GM19025 (cell line): ENCODE measurements around the gene SLC22A7.

Source experiments
- ATAC-seq: cut with Tn5 transposase; IDR thresholded peaks from one replicate; pipeline ENCODE4 v1.9.1; 2021; ENCODE audit warnings: mild to moderate bottlenecking, low read depth, moderate library complexity; ENCODE audit not compliant: unreplicated experiment

SLC22A7 gene, protein sequence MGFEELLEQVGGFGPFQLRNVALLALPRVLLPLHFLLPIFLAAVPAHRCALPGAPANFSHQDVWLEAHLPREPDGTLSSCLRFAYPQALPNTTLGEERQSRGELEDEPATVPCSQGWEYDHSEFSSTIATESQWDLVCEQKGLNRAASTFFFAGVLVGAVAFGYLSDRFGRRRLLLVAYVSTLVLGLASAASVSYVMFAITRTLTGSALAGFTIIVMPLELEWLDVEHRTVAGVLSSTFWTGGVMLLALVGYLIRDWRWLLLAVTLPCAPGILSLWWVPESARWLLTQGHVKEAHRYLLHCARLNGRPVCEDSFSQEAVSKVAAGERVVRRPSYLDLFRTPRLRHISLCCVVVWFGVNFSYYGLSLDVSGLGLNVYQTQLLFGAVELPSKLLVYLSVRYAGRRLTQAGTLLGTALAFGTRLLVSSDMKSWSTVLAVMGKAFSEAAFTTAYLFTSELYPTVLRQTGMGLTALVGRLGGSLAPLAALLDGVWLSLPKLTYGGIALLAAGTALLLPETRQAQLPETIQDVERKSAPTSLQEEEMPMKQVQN

DNA sequence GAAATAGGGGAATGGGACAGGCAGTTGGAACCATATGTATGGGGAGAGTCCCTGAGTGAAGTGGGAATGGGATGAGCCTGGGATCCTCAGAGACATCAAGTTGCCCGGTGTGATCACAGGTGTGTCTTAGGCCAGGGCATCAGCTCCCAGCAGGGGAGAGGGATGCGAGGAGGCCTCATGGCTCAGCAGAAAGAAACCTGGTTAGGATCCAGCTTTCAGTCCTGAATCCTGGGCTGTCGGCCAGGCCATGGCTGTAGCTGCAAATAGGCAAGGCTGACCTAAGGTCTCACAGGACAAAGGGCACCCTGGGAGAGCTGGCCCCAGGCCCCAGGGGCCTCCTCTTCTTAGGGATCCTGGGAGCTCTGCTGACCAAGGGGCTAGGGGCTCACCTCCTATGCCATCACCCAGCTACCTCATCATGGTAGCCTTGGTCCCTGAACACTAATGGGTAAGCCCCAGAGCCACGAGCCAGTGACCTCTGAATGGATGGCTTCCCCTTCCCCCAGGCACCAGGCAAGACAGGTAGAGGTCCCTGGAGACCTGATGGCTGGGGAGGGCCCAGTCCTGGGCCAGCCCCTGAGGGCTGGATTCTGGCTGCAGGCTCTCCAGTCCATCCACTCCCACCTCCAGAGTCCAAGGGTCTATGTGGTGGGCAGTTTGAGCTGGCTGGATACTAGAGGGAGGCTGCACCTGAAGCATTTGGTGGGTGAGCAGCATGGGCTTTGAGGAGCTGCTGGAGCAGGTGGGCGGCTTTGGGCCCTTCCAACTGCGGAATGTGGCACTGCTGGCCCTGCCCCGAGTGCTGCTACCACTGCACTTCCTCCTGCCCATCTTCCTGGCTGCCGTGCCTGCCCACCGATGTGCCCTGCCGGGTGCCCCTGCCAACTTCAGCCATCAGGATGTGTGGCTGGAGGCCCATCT is at the start of gene SLC22A7:
Gene SLC22A7, plus strand, starts transcription at position 617 of the 921 bp plus-strand sequence. Its CDS starts 99 bp downstream, at position 716.
- no peak for ATAC-seq

DNA sequence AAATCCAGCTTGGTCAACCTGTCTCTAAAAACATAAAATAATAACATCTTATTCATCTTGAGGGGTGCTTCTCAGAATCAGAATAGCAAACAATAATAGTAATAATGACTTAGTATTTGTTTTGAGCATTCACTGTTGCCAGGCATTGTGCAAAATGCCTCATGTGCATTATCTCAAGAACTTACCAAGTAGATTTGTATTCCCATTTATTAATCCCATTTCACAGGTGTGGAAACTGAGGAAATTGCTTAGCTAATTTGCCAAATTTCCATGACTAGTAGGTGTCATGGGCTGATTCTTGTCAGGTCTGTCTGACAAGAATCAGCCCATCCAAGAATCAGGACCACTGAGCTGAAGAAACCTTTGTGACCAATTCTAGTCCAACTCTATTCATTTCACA is 49.3 kb upstream of the SLC22A7 start:
- no peak for ATAC-seq

- no peak for ATAC-seq
These were observed 47.1 kb upstream of the SLC22A7 start for GRCh38 chr6:43250992-43251373.

DNA sequence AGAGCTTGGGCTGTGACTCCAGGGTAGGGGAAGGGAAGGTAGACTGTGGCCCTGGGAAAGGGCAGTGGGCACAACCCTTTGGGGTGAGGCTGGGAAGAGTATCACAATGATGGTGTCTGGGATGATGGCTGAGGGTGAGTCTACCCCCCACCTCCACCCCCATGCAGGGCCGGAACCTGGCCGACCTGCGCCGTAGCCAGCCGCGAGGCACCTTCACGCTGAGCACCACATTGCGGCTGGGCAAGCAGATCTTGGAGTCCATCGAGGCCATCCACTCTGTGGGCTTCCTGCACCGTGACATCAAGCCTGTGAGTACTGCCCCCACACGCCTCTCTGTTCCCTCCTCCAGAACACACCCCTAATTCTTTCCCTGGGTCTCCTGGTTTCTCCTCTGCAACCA is 44.7 kb upstream of the SLC22A7 start:
- no peak for ATAC-seq

DNA sequence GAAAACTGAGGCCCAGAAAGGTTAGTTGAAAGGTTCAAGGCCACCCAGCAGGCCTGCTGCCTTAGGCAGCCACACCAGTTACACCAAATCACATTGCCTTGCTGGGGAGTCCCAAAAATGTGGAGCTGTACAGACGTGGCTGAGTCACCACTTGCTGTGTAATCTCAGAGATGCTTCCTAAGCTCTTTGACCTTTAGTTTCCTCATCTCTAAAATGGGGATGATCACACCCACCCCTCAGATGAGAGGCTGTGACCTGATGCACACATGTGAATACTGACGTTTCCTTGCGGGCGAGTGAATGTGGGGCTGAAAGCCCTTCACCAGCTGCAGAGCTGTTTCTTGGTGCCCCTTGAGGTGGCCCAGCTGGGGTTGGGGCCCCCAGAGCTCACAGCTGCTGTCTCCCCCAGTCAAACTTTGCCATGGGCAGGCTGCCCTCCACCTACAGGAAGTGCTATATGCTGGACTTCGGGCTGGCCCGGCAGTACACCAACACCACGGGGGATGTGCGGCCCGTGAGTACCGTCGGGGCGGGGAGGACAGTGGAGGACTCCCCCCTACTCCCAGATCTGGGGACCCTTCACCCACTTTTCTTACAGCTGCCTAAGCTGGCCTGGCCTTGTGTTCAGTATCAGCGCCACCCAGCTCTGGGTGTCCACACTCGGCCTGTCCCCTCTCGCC is 43.8 kb upstream of the SLC22A7 start:
- no peak for ATAC-seq

DNA sequence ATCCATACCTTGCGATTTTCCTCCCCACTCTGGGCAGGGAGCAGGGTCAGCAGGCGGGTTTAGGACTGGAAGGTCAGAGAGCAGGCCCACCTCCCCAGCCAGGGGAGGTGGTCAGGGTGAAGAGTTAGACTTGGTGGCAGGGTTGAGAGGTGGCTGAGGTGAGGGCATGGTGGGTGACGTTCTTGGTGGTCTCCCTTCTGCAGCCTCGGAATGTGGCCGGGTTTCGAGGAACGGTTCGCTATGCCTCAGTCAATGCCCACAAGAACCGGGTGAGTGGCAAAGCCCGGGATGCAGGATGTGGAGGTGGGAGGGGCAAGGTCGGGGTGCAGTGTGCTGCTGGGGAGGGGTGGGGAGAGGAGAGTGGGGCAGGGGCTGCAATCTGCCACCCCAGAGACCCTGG is 43.2 kb upstream of the SLC22A7 start:
- no peak for ATAC-seq

DNA sequence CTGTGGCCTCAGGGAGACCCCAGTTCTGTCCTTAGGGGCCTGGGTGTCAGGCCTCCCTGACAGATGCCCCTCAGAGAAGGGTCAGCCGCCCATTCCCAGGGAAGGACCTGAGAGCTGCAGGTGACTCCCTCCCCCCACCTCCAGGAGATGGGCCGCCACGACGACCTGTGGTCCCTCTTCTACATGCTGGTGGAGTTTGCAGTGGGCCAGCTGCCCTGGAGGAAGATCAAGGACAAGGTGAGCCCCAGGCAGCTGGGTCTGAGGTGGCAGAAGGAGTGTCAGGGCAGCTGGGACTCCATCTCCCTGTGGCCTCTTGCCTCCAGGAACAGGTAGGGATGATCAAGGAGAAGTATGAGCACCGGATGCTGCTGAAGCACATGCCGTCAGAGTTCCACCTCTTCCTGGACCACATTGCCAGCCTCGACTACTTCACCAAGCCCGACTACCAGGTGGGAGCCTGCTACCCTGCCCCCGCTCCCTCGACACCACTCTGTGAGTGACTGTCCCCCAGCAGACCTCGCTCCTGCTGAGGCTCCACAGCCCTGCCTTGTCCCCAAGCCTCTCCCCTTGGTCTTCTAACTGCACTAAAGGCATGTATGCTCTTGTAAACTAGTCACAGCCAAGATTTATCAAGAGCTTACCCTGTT is 42.5 kb upstream of the SLC22A7 start:
- no peak for ATAC-seq

- ATAC-seq = no peak
These were observed 41.2 kb upstream of the SLC22A7 start for GRCh38 chr6:43256670-43257366.

- no peak for ATAC-seq
These were observed 40.5 kb upstream of the SLC22A7 start for GRCh38 chr6:43257367-43258145.

GRCh38 chr6:43258180-43258579 is 39.9 kb upstream of the SLC22A7 start:
- no peak for ATAC-seq

GRCh38 chr6:43258807-43259686 is 39.0 kb upstream of the SLC22A7 start:
- no peak for ATAC-seq

- no peak for ATAC-seq
These were observed 37.3 kb upstream of the SLC22A7 start for GRCh38 chr6:43260791-43261190.

GRCh38 chr6:43261198-43261597 is 36.9 kb upstream of the SLC22A7 start:
- no peak for ATAC-seq

- ATAC-seq = no peak
These were observed 35.9 kb upstream of the SLC22A7 start for GRCh38 chr6:43262000-43262779.

DNA sequence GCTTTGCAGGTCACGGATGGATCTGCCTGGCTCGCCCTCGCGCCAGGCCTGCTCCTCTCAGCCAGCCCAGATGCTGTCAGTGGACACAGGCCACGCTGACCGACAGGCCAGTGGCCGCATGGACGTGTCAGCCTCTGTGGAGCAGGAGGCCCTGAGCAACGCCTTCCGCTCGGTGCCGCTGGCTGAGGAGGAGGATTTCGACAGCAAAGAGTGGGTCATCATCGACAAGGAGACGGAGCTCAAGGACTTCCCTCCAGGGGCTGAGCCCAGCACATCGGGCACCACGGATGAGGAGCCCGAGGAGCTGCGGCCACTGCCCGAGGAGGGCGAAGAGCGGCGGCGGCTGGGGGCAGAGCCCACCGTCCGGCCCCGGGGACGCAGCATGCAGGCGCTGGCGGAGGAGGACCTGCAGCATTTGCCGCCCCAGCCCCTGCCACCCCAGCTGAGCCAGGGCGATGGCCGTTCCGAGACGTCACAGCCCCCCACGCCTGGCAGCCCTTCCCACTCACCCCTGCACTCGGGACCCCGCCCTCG is 35.2 kb upstream of the SLC22A7 start:
- no peak for ATAC-seq

DNA sequence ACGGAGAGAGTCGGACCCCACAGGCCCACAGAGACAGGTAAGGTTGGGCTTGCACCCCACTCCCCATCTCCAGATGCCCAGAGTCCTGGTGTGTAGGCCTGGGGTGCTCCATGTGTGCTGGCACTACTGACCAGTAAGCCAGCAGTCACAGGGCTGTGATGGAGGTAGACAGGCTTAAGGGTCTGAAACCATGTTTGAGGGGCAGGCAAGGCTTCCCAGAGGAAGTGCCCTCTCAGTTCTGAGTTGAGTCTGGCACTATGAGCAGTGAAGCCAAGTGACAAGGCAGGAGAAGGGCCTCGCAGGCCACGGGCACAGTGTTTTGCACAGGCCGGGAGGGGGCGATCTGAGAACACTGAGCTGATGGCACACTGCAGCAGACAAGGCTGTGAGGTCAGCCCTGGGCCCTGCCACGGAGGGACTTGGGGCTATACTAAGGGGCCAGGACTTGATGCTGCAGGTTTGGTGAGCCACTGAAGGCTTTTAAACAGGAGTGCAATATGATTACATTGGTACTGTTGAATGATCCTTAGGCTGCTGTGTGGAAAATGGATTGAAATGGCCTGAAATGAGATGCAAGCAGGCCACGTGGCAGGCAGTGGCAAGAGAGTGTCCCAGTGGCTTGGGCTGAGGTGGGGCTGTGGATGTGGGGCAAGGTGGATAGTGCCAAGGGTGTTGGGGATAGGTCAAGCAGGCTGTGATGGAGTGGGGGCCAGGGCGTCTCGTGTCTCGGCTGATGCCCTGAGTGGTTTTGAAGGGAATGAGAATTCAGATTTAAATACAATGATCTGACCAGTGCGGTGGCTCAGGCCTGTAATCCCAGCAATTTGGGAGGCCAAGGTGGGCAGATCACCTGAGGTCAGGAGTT is 34.5 kb upstream of the SLC22A7 start:
- ATAC-seq = peak; percentile 89
